Measurements from ENCODE around the gene AFF3. TPM values are rescaled to one million over a fixed set of nuclear protein-coding genes. Genes with fewer than 3 reads are reported as not detected.
"Not testable (repeated sequence)": the region's sequence is repeated elsewhere in the genome, so short reads cannot be mapped to it uniquely, and the experiment has no call there.

Gene AFF3
- total RNA-seq, 1 donor from 2014 or later = not detected

GRCh38 chr2:99507937-99508818 is 634.2 kb downstream of the AFF3 start:
- DNase-seq (ENCODE audit: low read depth) = no peak

GRCh38 chr2:99504844-99505584 is 637.4 kb downstream of the AFF3 start:
- no peak for DNase-seq (ENCODE audit: low read depth)

- DNase-seq (ENCODE audit: low read depth) = not testable (repeated sequence)
Measured at GRCh38 chr2:99503662-99504416, 638.6 kb downstream of the AFF3 start.

GRCh38 chr2:99496021-99496420 is 646.4 kb downstream of the AFF3 start:
- no peak for DNase-seq (ENCODE audit: low read depth)

Other genes starting within 250 kb of the AFF3 start
- not detected in 2 replicates for gene LONRF2, start 179.9 kb upstream of the AFF3 start, total RNA-seq